Activated CD8-positive, alpha-beta memory T cell treated with anti-CD3 and anti-CD28 coated beads for 24 hours (primary cell): ENCODE measurements around the gene SETD3.

ENCODE experiments used
- DNase-seq: peaks from one replicate; pipeline ENCODE4 v3.0.0-alpha.2; 2020

The SETD3 gene

GRCh38 chr14:99516156-99516870 lies 35.7 kb upstream of the SETD3 start:
- no peak for DNase-seq

- DNase-seq: no peak
Observed at GRCh38 chr14:99515301-99516155, 34.9 kb upstream of the SETD3 start.

- no peak for DNase-seq
Observed at GRCh38 chr14:99514552-99515300, 34.1 kb upstream of the SETD3 start.

DNA sequence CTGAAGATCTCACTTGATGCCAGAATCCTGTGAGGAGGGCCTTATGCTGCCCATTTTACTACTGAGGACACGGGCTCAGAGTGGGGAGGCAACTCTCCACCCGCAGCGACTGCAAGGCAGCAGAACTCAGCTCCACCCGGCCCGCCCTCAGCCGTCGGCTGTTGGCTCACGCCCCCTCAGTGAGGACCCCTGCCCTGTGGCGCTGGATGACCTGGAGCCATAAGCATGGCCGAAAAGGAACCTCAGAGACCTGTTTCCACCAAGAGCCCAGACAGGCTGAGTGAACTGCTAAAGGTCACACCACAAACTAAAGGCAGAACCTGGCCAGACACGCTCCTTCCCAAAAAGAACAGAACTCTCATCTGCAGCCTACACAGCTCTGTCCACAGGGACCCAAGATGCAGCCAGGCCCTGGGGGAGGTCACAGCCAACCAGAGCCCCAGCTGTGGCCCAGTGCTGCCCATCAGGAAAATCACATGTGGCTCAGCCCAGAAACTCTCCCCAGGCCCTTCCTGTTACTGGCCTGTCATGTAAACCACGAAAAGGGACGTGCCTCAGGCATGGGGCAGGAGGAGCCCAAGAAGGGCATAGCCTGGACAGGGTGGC lies 33.4 kb upstream of the SETD3 start:
- DNase-seq: no peak

GRCh38 chr14:99513183-99513694 lies 32.6 kb upstream of the SETD3 start:
- no peak for DNase-seq

- DNase-seq: peak; percentile 41
Observed at GRCh38 chr14:99512571-99513182, 32.0 kb upstream of the SETD3 start.

GRCh38 chr14:99512110-99512449 lies 31.4 kb upstream of the SETD3 start:
- peak; percentile 45 for DNase-seq

GRCh38 chr14:99511421-99512109 lies 30.9 kb upstream of the SETD3 start:
- peak; percentile 48 for DNase-seq

DNA sequence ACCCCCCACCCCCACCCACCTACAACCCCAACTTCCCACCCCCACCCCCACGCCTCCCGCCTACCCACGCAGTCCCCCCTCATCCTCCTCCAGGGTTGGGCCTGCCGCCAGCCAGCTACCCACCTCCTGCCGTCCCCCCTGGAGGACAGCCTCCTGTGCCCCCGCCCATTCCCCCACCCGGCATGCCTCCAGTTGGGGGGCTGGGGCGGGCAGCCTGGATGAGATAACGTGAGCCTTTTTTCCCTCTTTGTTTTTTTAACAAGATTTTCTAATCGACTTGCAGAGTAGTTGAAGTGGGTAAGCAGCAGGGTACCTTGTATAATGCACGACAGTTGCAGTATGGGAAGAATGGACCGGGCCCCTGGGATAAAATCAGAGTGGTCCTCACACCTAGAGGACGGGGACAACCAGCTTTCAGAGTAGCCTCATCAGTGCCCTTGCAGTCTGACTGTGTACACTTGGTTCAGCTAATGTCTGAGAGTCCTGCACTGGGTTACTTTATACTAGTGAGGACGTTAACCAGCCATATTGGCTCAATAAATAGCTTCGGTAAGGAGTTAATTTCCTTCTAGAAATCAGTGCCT lies 30.0 kb upstream of the SETD3 start:
- peak; percentile 33 for DNase-seq

- DNase-seq: no peak
Observed at GRCh38 chr14:99509871-99510555, 29.4 kb upstream of the SETD3 start.

GRCh38 chr14:99508896-99509629 lies 28.4 kb upstream of the SETD3 start:
- DNase-seq: no peak

DNA sequence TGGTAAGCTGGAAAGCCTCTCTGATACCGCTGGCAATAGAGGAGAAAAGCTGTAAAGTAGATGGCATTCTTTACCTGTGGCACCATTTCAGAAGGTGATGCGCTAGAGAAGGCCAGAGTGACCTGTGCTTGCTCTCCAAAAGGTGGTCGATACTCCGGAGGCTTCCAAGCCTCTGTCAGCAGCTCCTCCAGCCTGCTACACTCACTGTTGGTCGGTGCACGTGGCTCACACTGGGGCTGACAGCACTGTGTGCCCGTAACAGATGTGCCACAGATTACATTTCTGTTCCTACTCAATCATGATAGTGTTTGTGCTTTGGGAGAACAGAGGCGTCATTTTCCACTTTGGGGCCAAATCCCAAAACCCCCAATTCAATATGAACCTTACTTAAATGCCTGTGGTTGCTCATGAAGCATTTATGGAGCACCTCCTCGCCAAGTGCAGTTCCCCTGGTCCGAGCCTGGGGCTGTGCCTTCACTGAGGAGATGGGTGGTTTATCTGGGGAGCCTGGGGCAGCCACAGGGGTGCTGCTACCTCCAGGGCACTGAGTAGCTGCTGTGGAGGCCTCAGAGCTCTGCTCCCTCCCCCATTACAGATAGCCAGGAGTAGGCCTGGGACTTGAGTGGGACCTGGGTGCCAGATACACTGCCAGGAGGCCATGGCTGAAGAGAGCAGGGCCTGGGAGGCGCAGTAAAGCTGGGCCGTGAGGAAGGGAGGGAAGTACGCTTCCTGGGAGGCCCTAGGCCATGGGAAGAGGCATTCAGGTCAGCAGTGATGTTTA lies 27.4 kb upstream of the SETD3 start:
- no peak for DNase-seq

GRCh38 chr14:99506276-99506675 lies 25.6 kb upstream of the SETD3 start:
- no peak for DNase-seq

DNA sequence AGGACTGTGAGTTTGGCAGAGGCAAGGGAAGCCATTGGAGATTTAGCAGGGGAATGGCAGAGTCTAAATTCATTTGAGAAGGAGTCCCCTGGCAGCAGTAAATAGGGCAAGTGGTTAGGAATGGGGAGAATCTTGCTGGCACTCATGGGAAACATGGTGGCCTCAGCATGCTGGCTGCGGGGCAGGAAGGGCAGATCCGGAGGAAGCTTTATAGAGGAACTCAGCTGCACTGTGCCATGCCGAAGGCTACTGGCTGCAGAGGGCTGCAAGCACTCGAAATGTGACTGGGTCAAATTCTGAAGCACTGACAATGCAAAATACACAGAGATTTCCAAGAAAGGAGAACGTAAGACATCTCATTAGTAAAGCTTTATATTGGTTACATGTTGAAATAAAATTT lies 24.4 kb upstream of the SETD3 start:
- no peak for DNase-seq

GRCh38 chr14:99503848-99504453 lies 23.3 kb upstream of the SETD3 start:
- DNase-seq: no peak

DNA sequence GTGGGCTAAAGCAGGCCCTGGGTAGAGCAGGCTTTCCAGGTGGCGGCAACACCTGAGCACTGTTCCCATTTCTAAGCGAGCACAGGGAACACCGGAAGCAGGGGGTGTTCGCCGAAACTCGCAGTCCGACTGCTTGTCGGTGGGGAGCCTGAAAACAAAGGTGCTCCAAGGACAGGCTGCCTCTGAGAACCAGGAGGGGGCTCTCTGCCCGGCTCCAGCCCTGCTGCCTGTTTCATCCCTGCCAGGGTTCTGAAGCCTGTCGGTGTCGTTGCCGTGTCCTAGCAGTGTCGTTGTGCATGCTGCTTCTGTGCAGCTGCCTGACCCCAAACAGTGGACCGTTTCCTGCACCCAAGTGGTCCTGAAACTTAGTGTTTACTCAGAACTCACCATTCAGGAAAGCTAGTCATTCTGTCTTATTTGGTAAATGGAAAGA lies 22.3 kb upstream of the SETD3 start:
- DNase-seq: no peak

GRCh38 chr14:99497894-99498293 lies 17.2 kb upstream of the SETD3 start:
- no peak for DNase-seq

GRCh38 chr14:99497341-99497740 lies 16.7 kb upstream of the SETD3 start:
- no peak for DNase-seq

DNA sequence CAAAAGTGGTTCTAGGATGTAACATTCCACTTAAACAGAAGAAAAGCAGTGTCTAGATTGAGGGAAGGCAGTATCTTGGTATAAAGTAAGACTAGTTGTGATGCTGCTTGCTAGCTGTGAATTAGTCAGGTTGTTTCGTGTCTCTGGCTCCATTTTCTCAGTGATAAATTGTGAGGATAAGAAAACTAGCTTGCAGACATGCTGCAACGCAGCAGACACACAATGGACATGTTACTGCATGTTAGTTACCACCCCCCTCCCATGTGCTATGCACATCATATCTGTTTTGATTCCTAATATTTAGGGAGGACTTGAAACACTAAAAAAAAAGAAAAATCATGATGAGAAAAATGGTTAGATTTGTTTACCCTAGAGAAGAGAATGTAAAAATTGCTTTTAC lies 3.4 kb upstream of the SETD3 start:
- no peak for DNase-seq
